HG02571 (cell line): ENCODE results near the gene NR2F2.

Source experiments
- ATAC-seq: cut with Tn5 transposase; IDR thresholded peaks from one replicate; pipeline ENCODE4 v1.9.1; 2021; ENCODE audit warnings: mild to moderate bottlenecking, moderate library complexity; ENCODE audit not compliant: unreplicated experiment

Gene NR2F2

DNA sequence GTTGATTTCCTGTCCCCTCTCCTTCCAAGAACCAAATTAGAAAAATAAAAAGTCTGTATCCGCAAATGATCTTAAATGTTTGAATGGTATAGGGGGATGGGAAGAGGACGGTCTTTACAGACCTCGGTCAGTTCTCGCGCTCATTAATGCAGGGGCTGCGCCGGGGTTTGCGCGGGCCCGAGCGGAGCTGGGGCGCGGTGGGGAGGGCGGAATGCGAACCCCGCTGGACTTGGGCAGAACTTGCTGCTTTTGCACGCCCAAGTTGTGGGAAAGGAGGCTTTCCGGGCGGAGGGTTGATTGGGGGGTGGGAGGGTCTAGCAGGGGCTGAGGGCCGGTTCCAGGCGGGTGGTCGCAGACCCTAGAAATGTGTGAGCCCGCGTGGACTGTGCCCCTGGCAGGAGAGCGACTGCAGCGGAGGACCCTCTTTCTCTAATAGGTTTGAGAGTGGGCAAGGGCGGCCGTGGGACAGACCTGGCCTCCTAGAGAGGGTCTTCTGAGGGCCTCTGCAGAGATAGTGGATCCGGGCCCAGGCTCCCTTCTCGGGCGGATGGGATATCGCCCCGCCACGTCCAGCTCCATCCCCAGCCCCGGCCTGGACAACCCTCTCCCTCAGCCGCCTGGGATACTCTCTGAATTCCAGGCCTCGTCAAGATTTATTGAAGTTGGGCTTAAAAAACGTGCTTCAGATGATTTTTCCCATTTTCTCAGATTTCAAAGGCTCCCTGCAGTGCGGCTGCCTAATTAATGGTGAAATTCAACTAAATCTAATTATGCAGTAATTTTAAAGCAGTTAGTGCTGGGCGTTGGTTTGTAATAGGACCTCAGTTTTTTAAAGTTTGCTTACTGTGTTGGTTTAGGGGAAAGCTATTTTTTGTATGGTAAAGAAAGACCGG, 11.3 kb downstream of the NR2F2 start:
- ATAC-seq = no peak

DNA sequence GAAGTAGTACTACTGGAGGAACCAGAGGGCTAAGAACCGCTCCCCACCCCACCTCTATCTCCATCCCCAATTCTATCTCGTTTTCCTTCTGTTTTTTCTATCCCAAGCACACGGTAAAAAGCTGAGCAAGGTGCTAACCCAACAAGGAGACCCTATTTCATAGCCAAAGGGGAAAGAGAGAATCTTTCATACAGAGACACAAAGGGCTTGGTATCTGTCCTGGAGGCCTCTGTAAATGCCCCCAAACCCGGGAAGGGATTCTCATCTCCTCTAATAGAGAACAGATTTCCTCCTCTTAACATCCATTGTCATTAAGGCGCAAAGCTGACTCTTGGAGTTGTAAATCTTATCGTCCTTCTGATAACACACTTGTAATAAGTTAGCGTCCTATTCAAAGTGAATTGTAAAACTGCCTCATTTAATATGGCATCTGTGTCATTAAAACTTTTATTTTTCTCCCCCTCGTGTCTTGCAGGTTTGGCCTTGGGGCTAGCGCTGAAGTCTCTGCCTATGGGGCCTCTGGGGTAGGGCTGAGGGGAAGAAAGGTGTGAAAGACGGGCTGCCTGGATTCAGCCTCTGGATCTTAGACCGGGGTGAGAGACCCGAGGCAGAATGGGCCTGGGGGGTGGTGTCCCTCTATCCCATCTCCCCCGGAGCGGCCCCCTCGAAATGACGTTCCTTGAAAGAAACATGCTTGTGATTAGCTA, 12.1 kb downstream of the NR2F2 start:
- no peak for ATAC-seq

DNA sequence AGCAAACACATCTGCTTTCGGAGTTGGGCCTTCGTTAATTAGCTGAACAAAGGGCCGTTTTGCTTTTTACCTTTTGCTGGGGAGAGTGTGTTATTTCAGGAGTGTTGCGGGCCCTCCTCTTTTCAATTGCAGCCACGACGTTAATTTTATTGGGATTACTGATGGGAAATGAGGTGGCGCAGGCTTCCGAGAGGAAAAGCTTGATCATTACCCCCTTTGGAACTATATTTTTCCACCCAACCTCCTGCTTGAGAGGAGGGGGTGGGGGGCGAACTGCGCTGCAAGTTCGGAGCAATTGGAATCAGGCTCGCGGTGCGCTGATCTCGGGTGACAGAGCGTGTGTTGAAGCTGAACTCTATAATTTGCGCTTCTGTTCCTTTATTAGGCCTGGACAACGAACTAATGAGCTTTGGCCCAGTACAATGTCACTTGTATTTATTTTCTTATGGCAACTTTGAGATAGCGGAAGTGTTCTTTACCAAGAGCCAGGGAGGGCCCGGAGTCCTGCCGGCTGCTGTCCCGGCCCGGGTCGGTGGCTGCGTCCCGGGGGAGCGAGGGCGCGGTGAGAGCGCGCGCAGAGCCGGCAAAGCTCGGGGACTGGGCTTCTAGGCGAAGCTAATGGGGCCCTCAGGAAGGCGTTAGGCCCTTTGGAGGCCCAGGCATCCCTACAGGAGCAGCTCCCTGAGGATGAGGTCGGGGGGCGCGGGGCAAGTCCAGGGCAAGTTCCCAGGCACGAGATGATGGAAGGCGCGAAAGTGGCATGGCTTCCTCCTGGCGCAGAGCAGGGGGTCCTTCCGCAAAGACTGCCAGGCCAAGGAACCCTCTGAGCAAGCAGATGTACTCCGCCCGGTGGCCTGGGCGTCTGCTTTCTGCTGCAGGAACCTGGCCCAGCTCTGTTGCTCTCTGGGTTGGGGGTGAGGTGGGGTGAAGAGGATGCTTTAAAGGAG, 12.9 kb downstream of the NR2F2 start:
- no peak for ATAC-seq

DNA sequence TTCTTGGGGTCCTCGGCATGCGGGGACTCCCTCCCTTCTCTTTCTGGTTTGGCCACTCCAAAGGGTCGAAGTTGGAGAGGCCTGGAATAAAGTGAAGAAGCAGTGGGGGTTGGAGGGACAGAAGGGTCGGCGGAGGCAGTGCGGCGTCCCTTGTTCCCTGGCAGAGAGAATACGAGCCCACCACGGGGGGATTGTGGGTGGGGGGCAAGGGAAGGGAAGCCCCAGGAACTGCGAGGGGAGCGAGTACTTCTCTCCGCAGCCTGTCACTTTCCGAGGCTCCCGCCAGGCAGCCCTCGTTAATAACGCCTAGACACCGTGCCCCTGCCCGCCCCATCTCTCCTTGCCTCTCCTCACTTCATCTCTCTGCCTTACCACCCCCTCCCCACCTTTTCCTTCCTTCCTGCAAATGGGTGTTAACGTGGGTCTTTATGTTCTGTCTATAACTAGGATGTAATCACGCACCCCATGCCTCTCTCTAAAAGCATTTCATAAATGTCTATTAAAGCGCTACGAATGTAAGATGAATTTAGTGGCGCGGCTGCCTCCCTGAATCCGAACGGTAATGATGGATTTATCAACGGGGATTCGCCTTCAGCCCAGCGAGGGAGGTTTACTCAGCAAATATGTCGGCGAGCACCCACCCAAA, 13.7 kb downstream of the NR2F2 start:
- no peak for ATAC-seq

DNA sequence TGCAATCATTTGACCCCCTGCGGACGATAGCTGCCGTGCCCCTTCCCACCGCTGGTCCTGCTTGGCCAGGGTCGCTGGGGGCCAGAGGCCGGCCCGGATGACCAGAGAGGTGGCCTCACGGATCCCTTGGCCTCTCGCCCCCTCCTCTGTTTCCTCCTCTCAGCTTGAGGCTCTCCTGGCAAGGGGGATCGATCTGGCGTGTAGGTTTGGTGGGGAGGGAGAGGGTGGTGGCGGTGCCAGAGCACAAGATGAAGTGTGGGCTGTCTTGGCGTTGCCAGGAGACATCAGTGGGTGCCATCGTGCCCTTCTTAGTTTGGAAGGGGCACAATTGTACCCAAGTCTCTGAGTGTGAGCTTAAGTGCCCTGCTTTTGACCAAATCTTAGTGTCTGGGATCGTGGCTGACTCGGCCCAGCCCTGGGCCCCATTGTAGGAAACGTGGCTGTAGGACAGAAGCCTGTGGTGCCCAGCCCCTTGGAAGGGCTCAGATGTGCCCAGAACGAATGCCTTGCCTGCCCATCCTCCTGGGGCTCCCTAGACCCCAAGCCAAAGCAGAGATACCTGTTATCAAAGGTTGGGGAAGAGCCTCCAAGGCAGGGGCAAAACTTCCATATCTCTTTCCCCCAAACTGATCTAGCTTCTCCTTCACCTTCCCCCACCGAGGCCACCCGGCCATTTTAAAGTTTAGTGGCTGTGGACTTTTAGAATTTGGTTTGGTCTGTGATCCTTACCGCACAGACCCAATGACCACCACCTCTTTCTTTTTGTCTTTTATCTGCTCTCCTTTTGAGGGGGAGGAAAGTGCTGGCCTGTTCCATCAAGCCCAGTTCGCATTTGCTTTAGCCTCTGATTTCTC, 14.4 kb downstream of the NR2F2 start:
- no peak for ATAC-seq

DNA sequence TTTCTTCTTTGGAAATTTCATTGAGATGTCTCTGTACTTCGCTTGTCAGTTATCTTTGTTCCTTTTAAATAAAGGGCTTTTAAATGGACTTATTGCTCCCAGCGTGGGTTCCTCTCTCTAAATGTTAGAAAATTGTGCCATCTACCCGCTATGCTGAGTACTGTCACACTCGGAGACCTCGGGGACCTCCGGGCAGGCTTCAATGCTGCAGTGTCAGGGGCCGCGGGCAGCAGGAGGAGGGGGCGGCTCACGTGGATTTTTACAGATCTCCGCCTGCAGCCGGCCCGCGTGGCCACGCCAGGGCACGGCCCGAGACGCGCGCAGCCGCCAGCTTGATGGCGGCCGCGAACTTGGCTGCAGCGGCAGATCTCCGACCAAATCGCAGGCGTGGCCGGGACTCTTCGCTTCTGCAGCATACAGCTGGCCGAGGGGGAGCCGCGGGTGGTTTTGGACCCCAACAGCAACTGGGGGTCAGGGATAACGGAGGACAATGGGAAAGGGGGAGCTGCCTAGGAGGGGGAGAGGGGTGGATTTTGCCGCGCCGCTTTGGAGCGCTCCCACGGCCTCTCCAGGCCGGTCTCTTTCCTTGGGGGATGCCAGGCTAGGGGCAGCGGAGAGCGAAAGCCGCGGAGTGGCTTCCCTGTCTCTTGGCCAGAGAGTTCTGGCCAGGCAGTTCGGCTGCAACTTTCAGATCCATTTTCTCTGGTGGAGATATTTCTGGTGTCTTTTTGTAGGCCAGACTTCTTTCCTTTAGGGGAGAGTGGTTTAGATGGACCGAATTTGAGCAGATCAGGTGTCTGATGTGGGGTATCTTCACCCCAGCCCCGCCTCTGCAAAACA, 15.3 kb downstream of the NR2F2 start:
- no peak for ATAC-seq

DNA sequence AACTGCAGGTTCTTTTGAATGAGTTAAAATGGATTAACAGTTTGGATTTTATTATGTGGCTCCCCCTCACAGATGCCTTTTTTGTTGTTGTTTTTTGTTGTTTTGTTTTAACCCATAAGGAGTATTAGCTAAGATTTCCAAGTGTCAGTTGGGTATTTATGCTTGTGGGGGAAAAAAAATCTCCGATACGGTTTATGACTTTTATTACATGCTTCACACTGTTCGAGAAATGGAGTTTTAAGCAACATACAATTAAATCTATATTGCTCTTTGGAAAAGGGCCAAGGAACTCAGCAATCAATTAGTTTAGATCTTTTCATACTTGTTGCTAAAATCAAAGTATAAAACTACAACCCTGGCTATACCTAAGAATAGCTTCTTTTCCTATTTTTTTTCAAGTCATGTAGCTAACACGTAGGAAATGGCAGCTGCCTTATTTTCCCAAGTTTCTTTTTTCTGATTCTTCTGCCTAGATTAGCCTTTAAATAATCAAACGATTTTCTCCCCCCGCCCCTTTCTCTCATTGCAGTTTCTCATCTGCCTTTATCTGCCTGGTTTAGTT, 16.0 kb downstream of the NR2F2 start:
- no peak for ATAC-seq

DNA sequence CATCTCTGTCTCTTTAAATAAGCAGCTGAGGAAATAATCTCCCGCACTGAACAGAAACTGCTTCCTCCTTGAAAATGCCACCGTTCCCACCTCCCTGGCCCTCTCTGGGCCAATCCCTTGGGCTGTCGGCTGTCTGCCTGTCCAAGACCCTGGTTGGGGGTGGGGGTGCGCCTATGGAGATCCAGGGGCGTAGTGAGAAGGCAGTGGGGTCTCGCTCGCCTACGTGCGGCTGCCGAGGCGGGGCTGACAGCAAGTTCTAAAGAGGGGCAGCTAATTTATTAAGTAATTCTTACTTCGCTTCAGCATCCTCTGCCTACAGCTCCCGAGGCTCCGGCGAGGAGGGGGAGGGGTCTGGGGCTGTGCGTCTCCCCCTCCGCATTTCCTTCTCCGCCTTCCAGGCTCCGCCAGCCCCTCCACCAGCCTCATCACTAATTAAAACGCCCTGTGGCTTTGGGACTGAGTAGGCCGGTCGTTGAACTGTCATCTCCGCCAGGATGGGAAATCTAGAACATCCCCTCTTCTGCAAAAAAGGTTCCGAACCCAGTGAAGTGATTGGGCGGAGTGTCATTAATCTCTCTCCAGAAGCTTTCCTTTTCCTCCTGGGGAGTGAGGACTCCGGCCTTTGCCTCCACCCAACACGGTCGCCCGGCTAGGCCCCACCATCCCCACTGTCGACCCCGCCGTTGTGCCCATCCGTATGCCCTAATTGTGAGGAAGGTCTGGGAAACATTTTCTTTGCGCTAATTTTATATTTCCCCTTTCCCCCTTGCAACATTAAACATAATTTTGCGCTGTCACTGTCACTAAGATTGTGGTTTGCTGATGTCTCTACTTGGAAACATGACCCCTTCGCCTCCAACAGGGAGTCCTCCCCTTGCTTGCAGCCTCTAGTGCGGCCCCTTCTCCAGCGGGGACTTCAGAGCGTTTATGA, 16.9 kb downstream of the NR2F2 start:
- no peak for ATAC-seq

DNA sequence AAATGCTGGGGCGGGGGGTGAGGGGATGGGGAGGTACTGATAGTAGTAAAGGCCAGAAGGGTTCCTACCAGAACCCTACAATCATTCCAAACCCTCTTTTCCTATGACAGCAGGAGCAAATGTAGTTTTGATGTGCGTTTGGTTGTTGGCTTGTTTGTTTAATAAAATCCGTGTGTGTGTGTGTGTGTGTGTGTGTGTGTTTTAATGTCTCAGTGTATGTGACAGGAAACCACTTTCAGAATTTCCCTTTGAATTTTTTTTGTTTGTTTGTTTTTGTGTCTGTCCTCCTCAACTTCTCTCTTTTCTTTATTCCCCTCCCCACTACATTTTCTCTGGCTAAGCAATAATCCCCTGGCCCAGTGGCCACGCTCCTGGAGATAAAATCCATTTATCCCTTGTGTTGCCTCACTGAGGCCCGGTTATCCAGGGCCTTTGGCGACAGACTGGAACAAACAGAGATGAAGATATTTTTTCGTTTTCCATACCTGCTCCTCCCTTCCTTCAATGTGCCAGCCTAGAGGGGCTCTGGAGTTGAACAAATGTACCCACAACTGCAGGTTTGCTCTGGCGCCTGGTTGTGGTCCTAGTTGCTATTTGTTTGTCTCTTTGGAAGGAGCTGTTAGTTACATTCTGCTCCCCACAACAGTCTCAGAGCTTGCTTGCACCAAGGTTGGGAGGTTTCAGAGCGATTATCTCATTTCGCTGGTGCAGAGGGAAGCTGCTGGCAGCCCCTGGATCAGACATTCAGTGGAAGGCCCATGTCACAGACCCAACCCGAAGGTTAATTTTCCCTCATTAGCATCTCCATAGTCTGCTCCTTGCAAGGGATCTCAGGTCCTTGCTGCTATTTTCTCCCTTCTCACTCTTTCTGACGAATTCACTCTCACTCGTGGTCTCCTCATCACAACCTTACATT, 17.9 kb downstream of the NR2F2 start:
- no peak for ATAC-seq

DNA sequence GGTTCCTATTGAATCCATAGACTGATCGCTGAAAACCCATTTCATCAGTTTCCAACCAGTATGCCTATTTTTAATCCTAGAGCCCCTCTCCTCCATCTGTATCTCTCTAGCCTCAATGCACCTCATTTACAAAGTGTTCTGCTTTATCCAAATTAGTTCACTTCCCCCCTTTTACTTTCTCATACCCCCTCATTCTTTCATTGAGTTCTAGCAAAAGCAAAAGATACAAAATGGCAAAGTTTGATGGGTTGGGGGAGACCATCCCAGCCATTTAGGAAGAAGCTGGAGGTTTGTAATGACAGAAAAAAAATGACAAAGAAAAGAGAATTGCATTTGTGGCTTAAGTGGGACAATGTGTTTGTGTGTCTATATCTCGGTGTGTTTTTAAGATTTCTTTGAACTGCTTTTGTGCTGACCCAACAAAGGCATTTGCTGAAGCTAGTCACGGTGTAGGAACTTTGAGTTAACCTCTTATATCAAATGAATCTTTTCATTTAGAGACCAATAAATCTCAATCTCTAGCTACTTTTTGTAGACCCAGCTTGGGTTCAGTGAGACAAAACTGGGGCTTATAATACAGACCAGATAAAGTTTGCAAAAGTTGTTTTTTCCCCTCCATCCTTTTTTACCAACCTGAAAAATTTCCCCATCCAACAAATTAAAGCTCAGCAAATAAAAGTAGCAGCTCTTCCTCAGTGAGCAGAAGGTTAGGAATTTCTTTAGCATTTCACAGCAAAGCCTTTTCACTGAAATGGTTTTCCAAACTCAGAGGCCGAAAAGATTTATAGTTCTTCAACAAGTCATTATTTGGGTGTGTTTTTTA, 18.7 kb downstream of the NR2F2 start:
- no peak for ATAC-seq

DNA sequence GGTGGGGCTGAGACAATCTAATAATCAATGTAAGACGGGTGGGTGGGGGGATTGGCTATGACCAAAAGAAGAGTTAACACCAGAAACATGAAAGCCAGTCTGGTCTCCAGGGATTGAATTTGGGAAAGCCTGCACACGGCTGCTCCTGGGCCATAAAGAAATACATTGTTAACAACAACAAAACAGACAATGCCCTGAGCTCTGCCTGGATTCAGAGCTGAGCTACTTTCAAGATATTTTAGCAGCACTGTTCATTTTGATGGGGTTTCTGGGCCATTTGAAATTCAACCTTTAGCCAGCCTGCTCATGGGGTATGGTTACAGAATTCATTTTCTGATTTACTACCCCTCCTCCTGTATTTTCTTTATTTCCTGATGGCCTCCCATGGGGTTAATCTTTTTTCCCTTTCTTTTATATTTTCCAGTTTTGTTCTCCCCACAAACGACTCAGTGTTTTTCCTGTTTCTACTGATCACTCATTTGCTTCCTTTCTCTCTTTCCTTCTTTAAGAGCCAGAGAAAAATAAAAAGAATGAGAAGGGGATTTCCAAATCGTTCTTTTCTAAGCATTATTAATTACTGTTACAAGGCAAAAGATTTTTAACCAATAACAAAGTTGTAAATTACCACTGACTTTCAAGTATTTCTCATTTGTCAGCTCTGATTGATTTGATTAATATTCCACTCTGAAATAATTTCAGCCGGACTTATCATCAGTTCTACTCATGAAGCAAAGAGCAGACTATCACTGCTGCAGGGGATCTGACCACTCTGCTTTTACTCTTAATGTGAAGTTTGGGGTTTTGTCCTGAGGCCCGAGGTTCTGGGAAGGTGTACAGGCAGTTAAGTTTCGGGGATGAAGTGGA, 19.6 kb downstream of the NR2F2 start:
- ATAC-seq = no peak

DNA sequence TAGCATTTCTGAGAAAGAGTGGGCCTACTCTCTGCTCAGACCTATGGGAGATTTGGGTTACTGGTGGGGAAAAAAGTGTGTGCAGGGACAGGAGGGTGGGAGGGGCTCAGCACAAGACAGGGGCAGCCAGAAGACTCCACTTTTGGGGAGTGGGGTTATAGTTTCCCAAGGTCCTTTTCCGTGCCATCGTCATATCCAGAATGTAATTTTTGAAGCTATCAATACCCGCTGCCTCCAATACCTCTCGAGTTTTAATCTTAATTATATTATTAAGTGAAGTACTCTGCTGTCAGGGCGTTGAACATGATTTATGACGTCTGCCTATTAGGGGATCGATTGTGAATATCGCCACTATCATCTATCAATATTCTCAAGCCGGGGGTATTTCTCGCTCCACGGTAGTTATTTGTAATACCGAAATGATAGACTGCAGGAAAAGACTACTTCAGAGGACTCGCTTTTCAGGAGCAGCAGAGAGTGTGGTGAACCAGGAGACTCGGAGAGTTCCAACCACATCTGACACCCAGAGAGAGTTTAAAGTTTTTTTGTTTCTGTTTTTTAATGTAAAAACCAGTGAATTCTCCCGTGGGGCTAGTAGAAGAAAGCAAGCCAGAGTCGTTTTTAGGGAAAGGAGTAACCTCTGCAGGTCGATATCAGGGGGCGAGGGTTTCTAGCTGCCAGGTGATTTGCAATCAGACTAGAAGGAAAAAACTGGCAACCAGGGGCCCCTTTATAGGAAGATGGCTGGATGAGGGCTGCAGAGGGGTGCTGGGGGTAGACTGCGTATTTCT, 20.6 kb downstream of the NR2F2 start:
- no peak for ATAC-seq

DNA sequence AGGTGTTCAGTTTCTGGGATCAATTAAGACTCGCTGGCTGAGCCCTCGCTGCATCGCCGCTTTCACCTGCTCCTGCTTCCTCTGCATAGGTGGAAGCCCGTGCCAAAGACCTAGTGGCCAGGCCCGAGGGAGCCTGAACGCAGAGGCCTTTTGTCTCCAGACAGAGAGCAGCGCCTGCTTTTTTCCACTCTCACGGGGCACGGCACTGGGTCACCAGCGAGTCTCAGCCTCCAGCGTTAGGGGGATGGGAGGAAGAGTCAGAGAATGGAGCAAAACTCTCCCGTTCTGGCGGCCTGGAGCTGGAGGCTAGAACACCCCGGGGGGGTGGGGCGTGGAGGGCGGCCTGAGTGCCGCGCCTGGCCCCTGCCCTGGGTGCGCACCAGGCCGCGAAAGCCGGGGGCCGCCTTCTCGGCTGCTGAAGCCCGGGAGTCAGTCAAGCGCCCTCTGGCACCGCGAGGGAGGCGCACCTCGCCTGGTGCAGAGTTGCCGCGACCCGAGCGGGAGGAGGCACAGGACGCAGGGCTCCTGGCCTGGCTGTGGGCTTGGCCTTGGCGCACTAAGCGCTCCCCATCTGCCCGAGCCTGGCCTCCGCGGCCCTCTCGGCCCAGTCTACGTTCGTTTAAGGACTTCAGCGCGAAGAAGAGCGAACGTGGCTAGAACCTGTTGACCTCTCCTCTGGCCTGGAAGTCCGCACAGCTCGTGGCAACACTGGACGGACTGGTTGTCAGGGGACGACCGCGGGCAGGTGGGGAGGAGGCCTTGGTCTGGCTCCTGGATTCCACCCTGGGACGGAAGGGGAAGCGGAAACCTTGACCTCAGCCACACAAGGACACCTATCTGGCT, 21.5 kb downstream of the NR2F2 start:
- ATAC-seq = no peak
